ENCODE results near the gene NEDD8.

- no peak for TF ChIP-seq EP300 (IDR thresholded peaks at IDR 0.05; ENCODE audit: borderline replicate concordance)
- TF ChIP-seq FOXM1 (IDR thresholded peaks at IDR 0.05; ENCODE audit: borderline replicate concordance, low read depth) = no peak
- TF ChIP-seq TCF12 (IDR thresholded peaks at IDR 0.05; ENCODE audit: low read depth) = no peak
Measured at GRCh38 chr14:24236689-24237462, 4.7 kb upstream of the NEDD8 start.

All from Ishikawa (cell line).